ENCODE measurements around the gene AQP4. TPM values are rescaled to one million over a fixed set of nuclear protein-coding genes. Genes with fewer than 3 reads are reported as not detected.

AQP4 gene
- total RNA-seq, 4 donors from 2014 or later: 0.13 to 1.9 (median 0.49) TPM; not detected in 1

DNA sequence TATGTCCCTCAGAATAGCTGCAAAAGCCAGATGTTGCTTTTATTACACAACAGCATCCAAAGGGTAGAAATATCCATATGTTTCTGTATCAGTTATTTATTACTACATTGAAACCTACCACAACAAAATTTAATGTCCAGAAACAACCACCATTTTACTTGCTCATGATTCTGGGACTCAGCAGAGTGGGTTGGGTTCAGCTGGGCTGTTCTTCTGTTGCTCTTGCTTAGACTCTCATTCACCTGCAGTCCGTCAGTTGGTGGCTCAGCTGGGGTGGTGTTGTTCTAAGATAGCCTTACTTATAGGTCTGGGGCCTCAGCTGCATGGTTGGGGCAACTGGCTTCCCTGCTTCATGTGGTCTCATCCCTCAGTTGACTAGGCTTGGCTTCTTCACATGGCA, 21.7 kb downstream of the AQP4 start:
- Histone ChIP-seq H3K9me3 (no peaks in the 10 kb centered on the region), H3K4me1 (no peaks in the 10 kb centered on the region), H3K27me3 (no peaks in the 10 kb centered on the region), H3K27ac (no peak overlapping the region), H3K36me3 (no peaks in the 10 kb centered on the region), H3K4me3 (no peak overlapping the region)
- WGBS: 100% methylated on average over 1 of the region's 1 CpG
- TF ChIP-seq POLR2AphosphoS5 (IDR thresholded peaks at IDR 0.05) (no peak), EP300 (IDR thresholded peaks at IDR 0.05) (no peak), POLR2A (IDR thresholded peaks at IDR 0.05) (no peak)
- TF ChIP-seq, protein P1, sequence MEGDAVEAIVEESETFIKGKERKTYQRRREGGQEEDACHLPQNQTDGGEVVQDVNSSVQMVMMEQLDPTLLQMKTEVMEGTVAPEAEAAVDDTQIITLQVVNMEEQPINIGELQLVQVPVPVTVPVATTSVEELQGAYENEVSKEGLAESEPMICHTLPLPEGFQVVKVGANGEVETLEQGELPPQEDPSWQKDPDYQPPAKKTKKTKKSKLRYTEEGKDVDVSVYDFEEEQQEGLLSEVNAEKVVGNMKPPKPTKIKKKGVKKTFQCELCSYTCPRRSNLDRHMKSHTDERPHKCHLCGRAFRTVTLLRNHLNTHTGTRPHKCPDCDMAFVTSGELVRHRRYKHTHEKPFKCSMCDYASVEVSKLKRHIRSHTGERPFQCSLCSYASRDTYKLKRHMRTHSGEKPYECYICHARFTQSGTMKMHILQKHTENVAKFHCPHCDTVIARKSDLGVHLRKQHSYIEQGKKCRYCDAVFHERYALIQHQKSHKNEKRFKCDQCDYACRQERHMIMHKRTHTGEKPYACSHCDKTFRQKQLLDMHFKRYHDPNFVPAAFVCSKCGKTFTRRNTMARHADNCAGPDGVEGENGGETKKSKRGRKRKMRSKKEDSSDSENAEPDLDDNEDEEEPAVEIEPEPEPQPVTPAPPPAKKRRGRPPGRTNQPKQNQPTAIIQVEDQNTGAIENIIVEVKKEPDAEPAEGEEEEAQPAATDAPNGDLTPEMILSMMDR (IDR thresholded peaks at IDR 0.05): no peak
- DNase-seq (ENCODE audit: low spot score in 2 of 2): no peak

DNA sequence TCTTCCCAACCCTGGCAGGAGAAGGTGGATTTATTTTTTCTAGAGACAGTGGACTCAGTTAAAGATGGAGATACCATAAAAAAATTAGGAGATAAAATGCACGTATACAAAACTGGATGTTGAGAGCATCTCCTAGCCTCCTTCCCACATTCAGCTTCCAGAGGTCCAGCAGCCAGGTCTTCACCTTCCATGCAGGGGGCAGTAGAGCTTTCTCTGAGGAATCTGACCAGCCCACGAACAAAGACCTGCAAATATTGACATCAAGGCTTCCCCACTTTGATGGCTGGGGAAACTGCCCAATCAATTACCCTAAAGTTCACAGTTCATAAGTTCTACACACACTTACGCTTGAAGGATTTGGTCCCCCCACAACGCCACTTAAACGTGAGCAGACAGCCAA, 24.5 kb downstream of the AQP4 start:
- WGBS: 85% methylated on average over 5 of the region's 5 CpGs
- Histone ChIP-seq H3K4me3 (no peak overlapping the region), H3K9me3 (no peaks in the 10 kb centered on the region), H3K27me3 (no peaks in the 10 kb centered on the region), H3K4me1 (no peaks in the 10 kb centered on the region), H3K36me3 (no peaks in the 10 kb centered on the region), H3K27ac (no peak overlapping the region)
- TF ChIP-seq POLR2AphosphoS5 (IDR thresholded peaks at IDR 0.05) (no peak), EP300 (IDR thresholded peaks at IDR 0.05) (no peak), POLR2A (IDR thresholded peaks at IDR 0.05) (no peak)
- TF ChIP-seq, protein P1 (IDR thresholded peaks at IDR 0.05): no peak
- no peak for DNase-seq (ENCODE audit: low spot score in 2 of 2)

DNA sequence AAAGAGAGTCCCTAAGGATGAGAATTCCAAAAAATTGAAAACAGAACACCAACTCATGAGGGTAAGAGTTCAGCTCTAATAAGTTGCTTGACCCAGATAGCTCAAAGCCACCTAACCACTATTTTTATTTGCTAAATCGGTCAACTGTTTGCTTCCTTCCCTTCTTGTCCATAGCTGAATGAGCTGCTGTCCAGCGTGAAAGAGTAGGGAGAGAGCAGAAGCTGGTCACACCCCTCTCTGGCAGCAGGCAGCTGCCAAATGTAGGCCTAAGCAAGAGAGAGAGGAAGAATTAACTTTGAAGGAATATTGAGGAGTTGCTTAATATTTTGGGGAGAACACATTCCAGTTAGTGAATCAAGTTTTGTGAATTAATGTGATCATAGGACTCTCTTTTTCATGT, 25.9 kb downstream of the AQP4 start:
- Histone ChIP-seq H3K36me3 (no peaks in the 10 kb centered on the region), H3K27ac (no peak overlapping the region), H3K4me1 (no peaks in the 10 kb centered on the region), H3K27me3 (no peaks in the 10 kb centered on the region), H3K4me3 (no peak overlapping the region), H3K9me3 (no peaks in the 10 kb centered on the region)
- no peak for DNase-seq (ENCODE audit: low spot score in 2 of 2)
- TF ChIP-seq EP300 (IDR thresholded peaks at IDR 0.05): no peak
- no peak for TF ChIP-seq POLR2A (IDR thresholded peaks at IDR 0.05)
- TF ChIP-seq POLR2AphosphoS5 (IDR thresholded peaks at IDR 0.05): no peak
- TF ChIP-seq, protein P1 (IDR thresholded peaks at IDR 0.05): no peak
- WGBS: 54% methylated on average over 2 of the region's 2 CpGs

DNA sequence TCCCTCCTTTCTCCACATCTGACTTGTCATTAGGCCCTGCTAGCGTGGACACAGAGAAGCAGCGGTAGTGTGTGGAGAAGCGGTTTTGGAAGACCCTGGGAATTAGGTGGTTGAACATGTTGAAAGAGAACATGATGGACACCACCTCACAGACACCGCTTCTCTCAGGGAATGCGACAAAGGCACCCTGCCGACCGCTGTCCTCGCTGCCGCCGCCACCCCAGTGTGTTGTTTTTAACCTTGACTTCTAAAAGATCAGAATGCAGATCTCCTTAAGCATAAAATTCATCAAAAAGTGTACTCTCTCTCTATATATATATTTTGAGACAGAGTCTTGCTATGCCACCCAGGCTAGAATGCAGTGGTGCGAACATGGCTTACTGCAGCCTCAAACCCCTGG, 33.2 kb downstream of the AQP4 start:
- Histone ChIP-seq H3K4me1 (no peaks in the 10 kb centered on the region), H3K27me3 (no peaks in the 10 kb centered on the region), H3K36me3 (no peaks in the 10 kb centered on the region), H3K27ac (no peak overlapping the region), H3K9me3 (no peaks in the 10 kb centered on the region), H3K4me3 (no peak overlapping the region)
- DNase-seq (ENCODE audit: low spot score in 2 of 2): no peak
- TF ChIP-seq, protein P1 (IDR thresholded peaks at IDR 0.05): no peak
- TF ChIP-seq POLR2A (IDR thresholded peaks at IDR 0.05) (no peak), EP300 (IDR thresholded peaks at IDR 0.05) (no peak), POLR2AphosphoS5 (IDR thresholded peaks at IDR 0.05) (no peak)
- 96% methylated on average over 11 of the region's 11 CpGs for WGBS

DNA sequence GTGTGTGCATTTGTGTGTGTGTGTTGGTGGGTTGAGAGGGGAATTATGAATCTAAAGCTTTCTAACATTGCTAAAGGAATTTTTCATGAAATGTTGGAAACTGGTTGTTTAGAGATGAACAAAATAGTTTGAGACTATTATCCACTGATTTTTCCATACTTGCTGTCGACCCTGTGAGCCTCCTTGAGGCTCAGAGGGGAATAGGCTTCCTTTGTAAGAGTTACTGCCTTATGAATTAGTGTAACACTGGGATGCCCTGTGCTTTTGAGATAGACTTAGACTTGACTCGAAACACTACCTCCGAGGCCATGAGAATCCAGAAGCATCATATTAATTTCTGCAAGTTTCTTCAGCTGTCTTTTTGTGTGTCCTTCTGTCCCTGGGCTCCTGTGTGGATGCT, 37.9 kb downstream of the AQP4 start:
- no peak overlapping the region for H3K27ac ChIP-seq
- no peaks in the 10 kb centered on the region for H3K27me3 ChIP-seq
- no peaks in the 10 kb centered on the region for H3K36me3 ChIP-seq
- no peak for DNase-seq (ENCODE audit: low spot score in 2 of 2)
- TF ChIP-seq POLR2AphosphoS5 (IDR thresholded peaks at IDR 0.05) (no peak), EP300 (IDR thresholded peaks at IDR 0.05) (no peak), POLR2A (IDR thresholded peaks at IDR 0.05) (no peak)
- TF ChIP-seq, protein P1 (IDR thresholded peaks at IDR 0.05): no peak
- no peak overlapping the region for H3K4me3 ChIP-seq
- H3K4me1 ChIP-seq: no peaks in the 10 kb centered on the region
- WGBS: 62% methylated on average over 3 of the region's 3 CpGs
- no peaks in the 10 kb centered on the region for H3K9me3 ChIP-seq

All from suprapubic skin (tissue), 4 donors.